Esophagus muscularis mucosa (tissue), 3 donors: ENCODE results near the gene KAZN.

Experiments used
- POLR2A ChIP-seq: fragments of 450-650 bp; IDR thresholded peaks from one replicate; pipeline ENCODE4 v1.6.1; 2017; ENCODE audit warnings: antibody characterized with exemption, moderate library complexity, mild to moderate bottlenecking, low read depth
- POLR2AphosphoS5 ChIP-seq, 2 donors: sonication (generic); formaldehyde crosslinking; IDR thresholded peaks; one replicate each; pipeline ENCODE4 v1.6.1; 2017; ENCODE audit warnings: antibody characterized with exemption in 2 of 2
- TF ChIP-seq, protein P1 (sequence below), 3 experiments: fragments of 200-600 bp in 2 of 3; fragments of 450-650 bp in 1 of 3; sonication (generic) in 2 of 3; IDR thresholded peaks; one replicate each; pipeline ENCODE4 v1.5.1; 2017 to 2019; ENCODE audit warnings: antibody characterized with exemption in 3 of 3, mild to moderate bottlenecking in 2 of 3, moderate library complexity in 1 of 3

DNA sequence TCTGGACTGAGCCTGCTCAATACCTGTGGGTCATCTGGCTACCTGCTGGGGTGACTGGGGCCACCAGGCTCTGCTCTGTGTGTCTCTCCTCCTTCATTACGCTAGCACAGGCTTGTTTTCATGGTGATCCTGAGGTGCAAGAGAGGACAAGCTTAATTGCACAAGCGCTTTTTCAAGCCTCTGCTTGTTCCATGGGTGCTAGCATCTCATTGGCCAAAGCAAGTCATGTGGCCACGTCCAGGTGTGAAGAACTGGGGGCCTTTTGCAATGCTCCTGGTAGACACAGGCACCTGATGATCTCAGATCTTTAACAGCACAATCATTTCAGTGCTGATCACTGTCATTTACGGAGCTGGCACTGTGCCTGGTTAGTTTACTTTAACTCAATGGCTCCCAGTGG lies 114.6 kb downstream of the KAZN start:
- TF ChIP-seq, protein P1, sequence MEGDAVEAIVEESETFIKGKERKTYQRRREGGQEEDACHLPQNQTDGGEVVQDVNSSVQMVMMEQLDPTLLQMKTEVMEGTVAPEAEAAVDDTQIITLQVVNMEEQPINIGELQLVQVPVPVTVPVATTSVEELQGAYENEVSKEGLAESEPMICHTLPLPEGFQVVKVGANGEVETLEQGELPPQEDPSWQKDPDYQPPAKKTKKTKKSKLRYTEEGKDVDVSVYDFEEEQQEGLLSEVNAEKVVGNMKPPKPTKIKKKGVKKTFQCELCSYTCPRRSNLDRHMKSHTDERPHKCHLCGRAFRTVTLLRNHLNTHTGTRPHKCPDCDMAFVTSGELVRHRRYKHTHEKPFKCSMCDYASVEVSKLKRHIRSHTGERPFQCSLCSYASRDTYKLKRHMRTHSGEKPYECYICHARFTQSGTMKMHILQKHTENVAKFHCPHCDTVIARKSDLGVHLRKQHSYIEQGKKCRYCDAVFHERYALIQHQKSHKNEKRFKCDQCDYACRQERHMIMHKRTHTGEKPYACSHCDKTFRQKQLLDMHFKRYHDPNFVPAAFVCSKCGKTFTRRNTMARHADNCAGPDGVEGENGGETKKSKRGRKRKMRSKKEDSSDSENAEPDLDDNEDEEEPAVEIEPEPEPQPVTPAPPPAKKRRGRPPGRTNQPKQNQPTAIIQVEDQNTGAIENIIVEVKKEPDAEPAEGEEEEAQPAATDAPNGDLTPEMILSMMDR (IDR thresholded peaks at IDR 0.05): no peak
- no peak for TF ChIP-seq POLR2A
- TF ChIP-seq POLR2AphosphoS5 (IDR thresholded peaks at IDR 0.05): no peak
